Muscle of arm (tissue), 12 donors: Measurements from ENCODE around the gene LRRN3. TPM values are rescaled to one million over a fixed set of nuclear protein-coding genes. Genes with fewer than 3 reads are reported as not detected.

ENCODE experiments used
- DNase-seq: peaks from one replicate; pipeline ENCODE4 v3.0.0-alpha.2; 2013
- polyA plus RNA-seq, 12 donors: library from polyadenylated mRNA; unstranded; fragments of 120-200 nt; gene quantifications; one replicate each; pipeline ENCODE4 v1.2.1, GENCODE V29; 2013; ENCODE audit not compliant: insufficient read length in 12 of 12

The LRRN3 gene
- polyA plus RNA-seq, 12 donors, result 7.4 to 21.0 (median 11.9) TPM; not detected in 1

DNA sequence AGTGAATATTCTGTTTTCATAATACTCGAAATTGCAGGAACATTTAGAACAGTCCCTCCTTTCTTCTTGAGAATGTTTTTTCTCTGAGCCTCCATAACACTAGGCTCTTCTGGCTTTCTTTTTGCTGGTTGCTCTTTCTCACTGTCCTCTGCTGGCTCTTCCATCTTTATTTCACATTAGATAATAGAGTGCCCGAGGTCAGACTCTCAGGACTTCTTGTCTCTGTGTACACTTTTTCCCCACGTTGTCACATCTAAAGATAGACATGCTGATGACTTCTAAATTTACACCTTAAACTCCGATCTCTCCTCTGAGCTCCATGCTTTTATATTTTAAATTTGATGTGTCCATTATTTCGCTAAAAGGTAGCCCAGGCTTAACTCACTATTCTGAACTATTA lies 15.4 kb upstream of the LRRN3 start:
- no peak for DNase-seq

DNA sequence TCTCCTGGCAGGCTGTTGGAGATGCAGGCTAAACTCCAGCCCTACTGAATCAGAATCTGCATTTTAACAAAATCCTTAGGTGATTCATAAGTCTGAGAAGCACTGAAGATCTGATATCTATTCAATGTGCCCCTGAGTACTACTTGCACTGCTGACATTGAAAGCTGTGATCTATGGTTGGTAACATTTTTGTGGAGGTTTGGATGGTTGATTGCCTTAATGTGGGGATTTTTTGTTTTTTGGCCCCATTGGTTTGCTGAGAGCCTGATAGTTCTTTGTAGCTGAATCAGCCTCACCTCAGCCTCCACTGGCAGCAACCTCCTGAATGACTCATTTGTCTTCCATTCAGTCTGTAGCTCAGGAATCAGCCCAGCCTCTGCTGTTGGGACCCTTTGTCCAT lies 14.7 kb upstream of the LRRN3 start:
- no peak for DNase-seq

DNA sequence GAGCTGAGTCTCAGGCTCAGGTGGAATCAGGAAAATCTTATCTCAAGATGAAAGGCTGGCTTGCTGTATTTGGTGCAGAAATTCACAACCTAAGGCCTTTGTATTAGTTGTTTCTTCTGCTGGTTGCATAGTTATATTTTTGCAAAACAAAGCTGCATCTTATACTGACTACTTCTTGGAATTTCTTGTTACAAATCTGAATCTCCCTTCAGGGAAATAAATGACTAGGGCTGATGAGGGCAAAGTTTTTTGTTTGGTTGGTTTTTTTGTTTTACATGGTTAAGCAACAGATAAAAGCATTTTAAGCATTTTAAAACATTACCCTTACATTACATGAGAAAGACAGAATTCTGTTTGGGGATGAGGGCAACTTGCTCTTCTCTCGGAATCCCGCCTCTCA lies 13.9 kb upstream of the LRRN3 start:
- DNase-seq, result no peak

DNA sequence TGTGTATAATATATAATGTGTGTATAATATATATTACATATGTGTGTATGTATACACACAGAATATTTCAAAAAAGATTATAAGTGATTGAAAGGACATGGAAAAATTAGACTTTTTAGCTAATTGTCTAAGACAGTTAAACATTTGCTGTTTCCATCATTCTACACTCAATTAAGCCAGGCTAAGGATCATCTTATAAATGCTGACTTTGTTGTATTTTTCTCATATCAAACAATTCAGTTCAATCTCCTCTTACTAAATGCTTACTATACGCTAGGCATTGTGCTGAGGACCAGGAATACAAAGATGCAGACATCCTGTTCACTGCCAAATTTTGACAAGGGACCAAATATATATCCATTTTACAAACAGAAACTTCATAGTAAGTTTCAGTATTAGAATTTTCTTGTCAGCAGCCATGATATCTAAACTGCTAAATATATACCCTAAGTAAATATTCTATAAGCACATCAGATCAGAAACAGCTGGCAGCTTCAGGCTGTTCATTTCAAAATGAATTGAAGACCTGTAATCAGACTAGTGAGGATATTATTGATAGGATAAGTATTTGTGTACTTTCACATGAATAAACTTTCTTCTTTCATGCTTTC lies 10.3 kb upstream of the LRRN3 start:
- no peak for DNase-seq

DNA sequence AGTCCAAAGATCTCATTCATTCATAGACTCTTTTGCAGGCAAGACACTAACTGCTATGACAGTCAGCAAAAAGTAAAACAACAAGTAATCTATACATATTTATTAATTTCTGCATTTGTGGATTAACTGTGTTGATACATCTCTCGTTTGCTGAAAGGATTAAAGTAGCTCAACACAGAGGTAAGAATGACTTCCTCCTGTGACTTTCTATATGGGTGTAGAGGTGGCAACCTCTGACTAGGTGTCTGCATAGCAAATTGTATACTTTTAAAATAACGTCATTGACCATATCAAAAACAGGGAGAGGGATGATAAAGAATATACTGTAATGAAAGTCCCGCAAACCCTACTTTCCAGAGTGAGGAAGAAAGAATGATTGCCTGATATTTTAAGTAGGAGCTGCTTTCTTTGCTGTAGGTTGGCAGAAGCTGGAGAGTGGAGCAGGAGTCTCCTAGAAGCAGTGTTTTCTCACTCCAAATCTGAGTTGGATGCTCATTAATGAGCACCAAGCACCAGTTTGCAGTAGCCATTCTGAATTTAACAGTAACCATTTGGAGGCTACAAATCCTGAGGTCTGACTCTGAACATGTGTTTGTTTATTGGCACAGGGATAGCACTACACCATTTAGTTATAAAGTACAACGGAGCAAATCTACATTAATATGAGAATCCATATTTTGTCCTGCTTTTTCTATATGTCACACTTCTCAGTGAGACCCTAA lies 9.2 kb upstream of the LRRN3 start:
- DNase-seq, result no peak

DNA sequence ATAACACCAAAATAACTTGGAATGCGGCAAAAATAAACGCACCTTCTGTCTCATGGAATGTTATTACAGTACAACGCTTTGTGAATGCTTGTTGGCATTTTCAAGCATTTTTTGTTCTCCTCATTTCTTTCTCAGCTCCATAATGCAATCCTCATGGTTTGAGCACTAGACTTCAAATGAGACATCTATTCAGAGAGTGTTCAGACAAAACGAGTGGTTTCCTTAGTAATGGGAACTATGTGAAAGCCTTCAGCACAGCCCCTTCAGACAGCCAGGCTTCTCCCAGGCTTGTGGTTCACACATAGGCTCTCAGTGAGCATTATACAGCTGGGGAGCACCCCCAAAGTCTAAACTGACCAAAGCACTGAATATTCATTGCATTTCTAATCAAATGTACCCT lies 8.6 kb upstream of the LRRN3 start:
- no peak for DNase-seq

DNA sequence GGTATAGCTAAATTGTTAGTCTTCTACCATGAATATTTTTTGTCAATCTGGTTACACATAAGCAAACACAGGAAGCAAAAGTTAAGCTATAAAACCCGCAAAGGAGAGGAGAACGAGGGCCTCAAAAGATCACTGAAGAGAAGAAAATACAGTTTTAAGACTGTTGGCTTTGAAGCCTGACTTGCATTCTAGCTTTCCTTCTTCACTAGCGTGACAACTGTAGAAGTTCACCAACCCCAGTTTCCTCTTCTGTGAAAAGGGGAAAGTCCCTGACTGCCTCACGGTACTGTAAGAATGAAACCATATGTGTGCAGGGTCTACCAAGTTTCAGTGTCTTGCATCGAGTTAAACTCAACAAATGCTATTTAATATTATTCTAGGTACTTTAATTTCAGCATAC lies 7.5 kb upstream of the LRRN3 start:
- DNase-seq, result no peak

DNA sequence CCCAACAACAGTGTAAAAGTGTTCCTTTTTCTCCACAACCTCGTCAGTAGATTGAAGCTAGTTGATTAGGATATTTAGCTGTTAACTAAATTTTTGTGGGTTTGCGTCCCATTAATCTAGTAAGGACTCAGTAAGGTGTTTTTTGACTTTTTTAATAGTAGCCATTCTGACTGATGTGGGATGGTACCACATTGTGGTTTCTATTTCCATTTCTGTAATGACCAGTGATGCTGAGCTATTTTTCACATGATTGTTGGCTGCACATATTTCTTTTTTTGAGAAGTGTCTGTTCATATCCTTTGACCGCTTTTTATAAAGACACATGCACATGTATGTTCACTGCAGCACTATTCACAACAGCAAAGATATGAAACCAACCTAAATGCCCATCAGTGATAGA lies 5.6 kb upstream of the LRRN3 start:
- DNase-seq, result no peak

DNA sequence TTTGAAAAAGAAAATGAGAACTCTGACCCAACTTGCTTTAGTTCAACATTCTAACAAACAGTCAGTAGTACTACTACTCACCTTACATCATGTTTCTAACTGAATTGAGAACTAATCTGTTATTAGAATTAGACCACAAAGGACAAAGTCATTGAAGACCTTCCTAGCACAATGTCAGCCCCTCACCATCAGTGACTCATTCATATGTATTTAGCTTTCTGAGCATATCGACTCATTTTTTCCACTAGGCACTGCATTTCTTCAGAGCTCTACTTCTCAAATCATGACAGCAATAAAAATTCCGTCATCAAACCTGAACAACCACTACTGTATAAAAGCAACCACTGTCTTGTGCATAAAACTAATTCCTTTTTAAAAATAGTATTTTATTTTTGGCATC lies 4.4 kb upstream of the LRRN3 start:
- no peak for DNase-seq

DNA sequence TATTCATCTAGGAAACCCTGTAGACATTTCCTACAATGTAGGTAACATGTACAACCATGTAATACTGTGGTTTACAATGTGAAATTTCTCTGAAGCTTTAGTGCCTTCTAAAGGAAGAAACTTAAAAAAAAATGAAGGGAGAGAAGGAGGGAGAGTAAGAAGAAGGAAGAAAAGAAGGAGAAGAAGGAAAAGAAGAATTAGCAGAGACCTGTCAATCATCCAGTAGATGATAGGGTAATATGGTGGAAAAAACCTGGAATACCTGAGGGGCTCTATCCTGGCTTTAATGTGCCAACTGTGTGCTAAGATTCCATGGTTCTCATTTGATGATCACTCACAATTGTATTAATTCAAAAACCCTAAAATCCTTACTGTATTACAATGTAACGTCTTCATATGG lies 2.6 kb upstream of the LRRN3 start:
- DNase-seq, result no peak

DNA sequence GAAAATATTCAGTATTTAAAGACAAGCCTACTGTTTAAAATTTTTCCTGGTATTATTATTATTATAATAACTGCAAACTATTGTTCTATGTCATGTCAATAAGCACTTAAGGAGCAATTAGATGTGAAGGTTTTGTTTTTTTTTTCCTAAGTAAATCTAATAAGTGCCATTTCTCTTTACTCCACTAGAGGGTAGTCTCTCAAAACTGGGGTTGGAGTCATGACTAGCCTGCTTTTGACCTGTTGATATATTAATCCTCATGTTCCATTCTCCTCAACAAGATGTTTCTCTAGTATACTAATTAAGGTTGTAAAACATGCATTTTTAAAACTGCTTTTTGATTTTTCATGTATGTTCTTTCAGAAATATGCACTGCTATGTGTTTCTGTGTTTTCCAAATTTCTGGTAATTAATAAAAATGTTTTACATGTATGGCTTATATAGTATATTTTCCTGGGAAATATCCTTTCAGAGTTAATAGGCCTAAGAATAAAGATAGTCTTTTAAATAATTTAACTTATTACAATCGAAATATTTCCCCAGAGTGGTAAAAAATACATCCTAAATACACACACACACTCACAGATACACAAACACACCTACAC lies 1.0 kb upstream of the LRRN3 start:
- no peak for DNase-seq

DNA sequence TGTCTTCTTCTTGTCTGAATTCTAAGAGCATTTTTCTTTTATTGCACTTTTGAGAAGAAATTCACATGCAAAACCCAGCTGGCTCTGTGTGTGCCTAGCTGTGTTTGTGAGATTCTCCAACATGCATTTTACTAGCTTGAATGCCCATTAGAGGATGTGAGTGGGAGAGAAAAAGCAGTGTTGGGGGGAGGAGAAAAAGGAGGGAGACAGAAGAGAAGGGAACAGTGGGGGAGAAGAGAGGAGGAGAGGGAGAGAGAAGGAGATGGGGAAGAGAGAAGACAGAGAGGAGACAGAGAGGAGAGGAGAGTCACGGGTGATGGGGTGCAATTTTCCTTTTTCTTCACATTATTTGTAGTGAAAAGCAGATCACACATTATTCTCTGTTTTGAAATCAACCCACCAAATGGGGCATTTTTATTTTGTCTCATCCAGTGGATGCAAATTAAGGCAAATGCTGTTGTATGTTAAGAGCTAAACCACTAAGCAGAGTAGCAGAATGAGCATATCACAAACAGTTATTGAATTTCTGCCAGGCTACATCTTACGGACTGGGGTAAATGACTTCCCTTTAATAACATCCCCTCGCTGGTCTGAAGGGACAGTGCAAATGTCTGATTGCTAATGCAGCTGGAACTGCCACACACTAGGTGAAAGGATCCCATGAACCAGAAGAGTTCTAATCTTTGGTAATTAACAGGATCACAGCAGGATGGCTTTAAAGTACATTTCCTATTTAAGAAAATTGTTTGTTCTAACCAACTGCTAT lies 849 bp downstream of the LRRN3 start:
- DNase-seq, result no peak

DNA sequence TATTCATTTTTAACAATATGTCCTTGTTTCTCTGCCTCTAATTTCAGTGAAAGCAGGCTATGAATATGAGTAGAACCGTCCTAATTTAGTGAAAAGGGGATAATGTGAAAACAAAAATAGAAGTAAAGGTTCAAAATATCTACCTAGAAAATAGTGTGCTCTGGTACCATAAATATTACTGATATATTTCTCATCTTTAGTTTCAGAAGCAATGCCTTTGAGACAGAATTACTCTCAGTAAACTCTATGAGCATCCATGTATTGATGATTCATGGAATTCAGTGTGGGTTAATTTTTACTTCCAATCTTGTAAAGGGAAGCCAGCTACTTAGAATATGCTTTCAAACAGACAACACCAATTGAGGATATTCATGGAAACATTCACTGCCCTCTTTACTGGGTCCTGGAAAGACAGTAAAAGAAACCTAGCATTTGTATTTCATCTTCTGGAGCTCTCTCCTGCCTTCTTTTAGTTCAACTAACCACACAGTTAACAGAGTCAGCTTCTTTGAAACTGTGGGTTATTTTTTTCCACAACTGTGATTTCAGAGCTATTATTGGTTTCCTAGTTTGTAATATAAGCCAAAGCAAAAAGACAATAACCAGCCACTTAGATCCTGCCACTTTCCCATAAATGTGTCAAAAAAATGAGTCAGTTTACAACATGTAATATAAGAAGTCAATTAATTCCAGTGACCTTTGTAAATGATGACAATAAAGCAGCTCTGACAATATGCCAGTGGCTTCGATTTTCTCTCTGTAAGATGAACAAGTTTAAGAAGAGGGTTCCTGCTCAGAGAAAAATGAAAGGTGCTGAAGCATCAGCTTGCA lies 1.7 kb downstream of the LRRN3 start:
- DNase-seq, result no peak

DNA sequence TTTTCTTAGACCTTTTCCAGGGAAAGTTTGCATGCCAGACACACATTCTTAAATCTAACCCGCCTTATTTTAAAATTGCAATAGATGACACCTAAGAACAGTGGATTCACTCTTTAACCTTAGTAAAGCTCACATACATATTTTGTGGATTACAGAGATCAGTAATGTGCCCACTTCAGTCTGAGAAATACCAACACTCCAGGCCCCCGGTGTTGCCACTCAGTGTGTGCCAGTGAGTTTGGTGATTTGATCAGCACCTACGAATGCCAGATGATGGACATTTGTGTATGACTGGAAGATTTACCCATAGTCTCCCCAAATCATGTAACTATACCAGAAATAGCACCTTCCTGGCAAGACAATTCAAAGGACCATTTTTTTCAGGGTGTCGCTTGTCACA lies 2.6 kb downstream of the LRRN3 start:
- no peak for DNase-seq

DNA sequence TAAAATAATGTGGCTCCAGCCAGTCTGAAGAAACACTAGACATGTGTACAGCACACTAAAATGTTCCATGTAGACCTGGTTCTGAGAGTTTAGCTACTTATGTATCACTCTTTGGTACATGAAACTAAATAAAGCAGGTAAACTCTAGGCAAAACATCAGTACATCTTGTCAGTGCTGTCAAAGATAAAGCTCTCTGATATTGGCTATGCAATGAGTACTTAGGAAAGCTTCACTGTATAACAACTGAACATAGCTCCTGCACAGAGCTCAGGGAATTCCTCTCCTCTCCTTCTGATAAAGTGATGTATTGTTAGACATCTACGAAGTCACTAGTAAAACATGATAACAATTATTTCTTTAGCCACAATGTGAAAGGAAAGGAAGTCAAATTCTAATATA lies 3.5 kb downstream of the LRRN3 start:
- DNase-seq, result no peak

DNA sequence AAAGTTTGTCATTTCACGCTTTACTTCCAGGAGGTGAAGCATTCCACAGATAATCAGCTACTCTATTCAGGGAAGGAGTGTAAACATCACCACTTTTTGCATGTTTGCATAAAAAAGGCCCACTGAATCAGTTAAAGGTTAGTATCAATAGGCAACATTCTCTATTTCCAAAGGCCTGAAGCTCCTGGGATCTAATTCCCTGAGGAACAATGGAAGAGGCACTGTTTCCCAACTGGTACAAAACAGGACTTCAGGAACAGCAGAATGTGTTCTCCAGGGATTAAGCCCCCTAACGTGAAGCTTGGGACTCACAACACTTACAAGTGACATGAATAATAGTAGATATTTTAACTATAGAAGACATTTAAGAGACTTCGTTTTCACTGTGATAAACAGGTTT lies 6.1 kb downstream of the LRRN3 start:
- no peak for DNase-seq

DNA sequence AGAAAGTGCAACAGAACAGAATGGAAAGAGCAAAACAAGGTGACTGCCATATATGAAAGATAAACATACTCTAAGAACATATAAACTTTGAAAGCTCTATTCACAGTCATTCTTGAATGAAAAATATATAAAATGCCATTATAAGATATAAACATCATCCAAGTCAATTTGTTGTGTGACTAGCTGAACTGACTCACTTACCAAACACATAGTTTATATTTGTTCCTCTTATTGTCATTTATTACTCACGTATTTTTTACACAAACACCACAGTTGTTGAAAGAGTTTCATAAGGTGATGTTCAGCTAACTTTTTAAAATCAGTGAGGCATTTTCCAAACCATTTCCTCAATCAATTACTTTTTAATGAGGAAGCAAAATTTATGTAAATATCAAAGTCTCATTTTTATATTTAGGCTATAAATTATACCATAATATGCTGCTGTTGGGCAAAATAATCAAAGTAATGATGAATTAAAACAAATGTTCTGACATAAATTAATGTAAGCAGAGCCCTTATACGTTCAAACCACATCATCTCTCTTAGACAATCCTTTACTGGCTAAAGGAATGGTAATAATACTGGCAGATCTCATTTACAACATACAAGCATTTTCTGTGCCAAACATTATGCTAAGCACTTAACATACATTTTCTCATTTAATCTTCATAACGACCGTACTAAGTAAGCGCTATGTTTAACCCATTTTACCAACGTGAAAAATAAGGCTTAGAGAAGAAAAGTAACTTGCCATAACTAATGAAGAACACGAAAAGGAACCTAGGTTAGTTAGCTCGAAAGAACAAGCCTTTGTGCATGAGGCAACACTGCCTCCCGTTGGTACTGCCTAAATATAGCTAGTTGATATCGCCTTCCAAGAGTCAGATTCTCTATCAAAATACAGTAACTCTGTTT lies 7.3 kb downstream of the LRRN3 start:
- DNase-seq, result no peak

DNA sequence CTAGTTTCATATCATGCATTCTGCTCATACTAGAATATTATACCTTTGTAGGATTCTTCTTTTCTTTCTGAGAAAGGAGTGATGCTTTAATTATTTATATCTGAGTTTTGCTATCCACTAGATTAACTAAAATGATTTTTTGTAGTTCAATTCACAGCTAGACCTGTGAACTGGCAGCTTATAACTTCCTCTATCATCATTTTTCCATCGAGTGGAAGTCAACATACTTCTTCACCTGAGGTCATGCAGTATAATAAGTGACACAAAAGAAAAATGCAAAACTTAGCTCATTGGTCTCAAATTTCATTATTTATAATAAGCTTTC lies 8.0 kb downstream of the LRRN3 start:
- DNase-seq, result no peak

DNA sequence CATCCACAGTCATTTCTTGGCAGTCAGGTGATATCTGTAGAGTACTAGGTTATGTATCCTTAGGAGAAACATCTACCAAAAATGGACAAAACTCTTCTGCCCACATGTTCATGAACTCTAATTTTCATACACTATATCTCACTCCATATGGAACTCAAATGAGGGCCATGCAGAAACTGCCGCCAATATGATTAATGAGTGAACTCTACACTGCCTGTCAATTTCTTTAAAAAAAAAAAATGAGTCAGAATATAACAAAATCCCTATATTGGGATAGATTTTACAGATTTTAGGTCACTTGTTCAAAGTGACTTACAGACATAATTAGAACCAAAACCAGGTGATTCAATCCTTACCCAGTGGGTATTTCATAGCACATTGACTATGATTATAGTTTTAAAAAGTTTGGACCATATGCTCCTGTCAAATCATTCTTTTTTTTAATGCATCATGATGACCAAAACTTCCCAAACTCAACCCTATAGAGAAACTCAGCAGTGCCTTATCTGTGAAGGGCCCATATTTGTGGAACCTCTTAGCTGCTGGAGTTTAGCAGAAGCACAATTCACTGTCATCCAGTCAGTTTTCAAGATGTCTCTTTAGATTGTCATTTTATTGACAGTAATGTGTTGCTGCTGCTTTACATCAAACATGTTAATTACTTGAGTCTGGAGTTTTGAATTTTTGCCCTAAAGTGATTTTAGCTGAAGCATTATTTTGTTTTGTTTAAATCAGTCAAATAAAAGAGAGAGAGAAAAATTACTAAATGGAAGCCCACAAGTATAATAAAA lies 11.1 kb downstream of the LRRN3 start:
- DNase-seq, result no peak

DNA sequence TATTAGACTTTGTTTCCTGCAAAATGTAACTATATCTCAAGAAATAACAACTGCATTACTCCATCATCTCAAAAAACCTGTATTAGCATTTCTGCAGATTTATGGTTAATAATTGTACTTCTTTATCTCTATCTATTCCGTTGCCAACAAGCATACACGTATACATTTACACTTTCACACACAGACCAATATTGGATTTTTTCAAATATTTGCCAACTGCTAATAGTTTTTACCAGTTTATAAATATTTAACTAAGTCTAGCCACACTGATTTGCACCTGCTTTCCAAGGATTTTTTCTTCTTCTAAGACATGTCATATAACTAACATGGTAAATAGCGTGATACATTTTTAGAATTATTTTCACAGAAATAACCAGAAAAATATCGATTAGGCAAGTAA lies 12.2 kb downstream of the LRRN3 start:
- no peak for DNase-seq
